PC-3 (cell line): Measurements from ENCODE around the gene DOCK4.

ENCODE experiments used
- EZH2 ChIP-seq: fragments of 300-600 bp; sonication (generic); IDR thresholded peaks from one replicate; pipeline ENCODE4 v1.6.1; 2017; ENCODE audit warnings: antibody characterized with exemption, mild to moderate bottlenecking, low read length; ENCODE audit not compliant: unreplicated experiment
- EZH2phosphoT487 ChIP-seq: fragments of 300-600 bp; sonication (generic); IDR thresholded peaks from 2 replicates; pipeline ENCODE4 v1.6.1; 2018; ENCODE audit warnings: mild to moderate bottlenecking, antibody characterized with exemption, low read length, borderline replicate concordance
- TF ChIP-seq, protein P1 (sequence below): fragments of 300-600 bp; sonication (generic); conservative IDR thresholded peaks from 2 replicates; pipeline ENCODE4 v1.5.1; 2017; ENCODE audit warnings: antibody characterized with exemption, low read depth, mild to moderate bottlenecking, low read length

DNA sequence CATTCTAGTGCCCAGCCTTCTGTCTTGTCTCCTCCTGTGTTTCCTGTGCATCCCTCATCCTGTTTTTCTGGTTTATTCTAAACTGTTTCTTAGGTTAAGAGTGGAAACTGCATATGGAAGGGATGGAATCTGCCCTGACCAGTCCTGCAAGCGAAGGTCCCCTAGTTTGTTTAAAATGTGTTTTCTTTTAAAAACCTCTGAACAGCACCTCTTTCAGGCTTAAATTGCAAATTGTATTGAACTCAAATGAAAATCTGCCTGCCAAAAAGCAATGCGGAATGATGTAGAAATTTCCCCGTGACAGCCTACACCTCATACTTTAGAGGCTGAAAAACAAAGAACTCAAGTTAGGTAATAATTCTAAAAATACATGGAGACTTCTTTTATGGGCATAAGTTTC lies 421.1 kb downstream of the DOCK4 start:
- no peak for TF ChIP-seq EZH2
- TF ChIP-seq, protein P1, sequence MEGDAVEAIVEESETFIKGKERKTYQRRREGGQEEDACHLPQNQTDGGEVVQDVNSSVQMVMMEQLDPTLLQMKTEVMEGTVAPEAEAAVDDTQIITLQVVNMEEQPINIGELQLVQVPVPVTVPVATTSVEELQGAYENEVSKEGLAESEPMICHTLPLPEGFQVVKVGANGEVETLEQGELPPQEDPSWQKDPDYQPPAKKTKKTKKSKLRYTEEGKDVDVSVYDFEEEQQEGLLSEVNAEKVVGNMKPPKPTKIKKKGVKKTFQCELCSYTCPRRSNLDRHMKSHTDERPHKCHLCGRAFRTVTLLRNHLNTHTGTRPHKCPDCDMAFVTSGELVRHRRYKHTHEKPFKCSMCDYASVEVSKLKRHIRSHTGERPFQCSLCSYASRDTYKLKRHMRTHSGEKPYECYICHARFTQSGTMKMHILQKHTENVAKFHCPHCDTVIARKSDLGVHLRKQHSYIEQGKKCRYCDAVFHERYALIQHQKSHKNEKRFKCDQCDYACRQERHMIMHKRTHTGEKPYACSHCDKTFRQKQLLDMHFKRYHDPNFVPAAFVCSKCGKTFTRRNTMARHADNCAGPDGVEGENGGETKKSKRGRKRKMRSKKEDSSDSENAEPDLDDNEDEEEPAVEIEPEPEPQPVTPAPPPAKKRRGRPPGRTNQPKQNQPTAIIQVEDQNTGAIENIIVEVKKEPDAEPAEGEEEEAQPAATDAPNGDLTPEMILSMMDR: no peak
- TF ChIP-seq EZH2phosphoT487: no peak
